Adrenal gland (tissue), 5 donors: Measurements from ENCODE around the gene ISG20L2.

Experiments used
- POLR2A ChIP-seq, 2 donors: fragments of 450-650 bp; IDR thresholded peaks; one replicate each; pipeline ENCODE4 v1.6.1; 2017; ENCODE audit warnings: antibody characterized with exemption in 2 of 2, mild to moderate bottlenecking in 2 of 2, moderate library complexity in 1 of 2
- TF ChIP-seq, protein P1 (sequence below), 6 experiments: fragments of 450-650 bp in 4 of 6; fragments of 200-600 bp in 2 of 6; sonication (generic) in 1 of 6; IDR thresholded peaks; 1 replicate in 5 of 6; 2 replicates in 1 of 6; pipeline versions ENCODE4 v1.5.1 to v1.8.0; 2016 to 2021; ENCODE audit warnings: antibody characterized with exemption in 6 of 6, mild to moderate bottlenecking in 2 of 6, moderate library complexity in 1 of 6
- donor health status: DM: no; HTN: no; CAD: no.

DNA sequence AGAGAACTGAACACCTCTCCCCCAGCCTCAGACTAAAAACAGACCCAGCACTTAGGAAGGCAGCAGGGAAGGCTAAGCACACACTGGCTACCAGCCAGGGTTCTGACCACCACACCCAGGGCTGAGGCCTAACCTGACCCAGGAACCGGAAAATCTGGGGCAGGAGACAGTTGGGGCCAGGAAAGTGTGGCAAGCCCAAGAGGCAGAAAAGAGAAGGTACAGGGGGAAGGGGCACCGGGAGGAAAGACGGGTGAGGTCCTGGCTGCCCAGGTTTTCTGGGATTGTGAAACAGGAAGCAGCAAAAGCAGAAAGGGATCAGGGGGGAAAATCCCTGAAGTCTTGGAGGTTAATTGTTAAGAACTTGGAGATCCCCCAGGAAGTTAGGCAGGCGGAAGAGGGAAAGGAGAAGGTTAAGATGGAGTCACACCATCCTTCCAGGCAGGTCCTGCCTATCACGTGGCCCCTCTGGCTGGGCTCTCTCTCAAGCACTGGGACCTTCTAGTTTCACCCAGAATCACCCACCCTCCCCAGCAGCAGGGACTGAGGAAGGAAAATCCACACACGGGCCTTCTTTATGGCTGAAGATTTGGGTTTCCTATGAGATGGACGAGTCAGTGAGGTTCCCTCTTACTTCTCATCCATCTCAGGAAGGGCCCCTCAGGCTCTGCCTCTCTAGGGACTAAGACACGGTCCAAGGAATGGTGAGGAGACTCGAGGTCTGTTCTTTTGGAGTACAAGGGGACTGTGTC is 20.3 kb upstream of the ISG20L2 start:
- no peak for TF ChIP-seq POLR2A (IDR thresholded peaks at IDR 0.05)
- TF ChIP-seq, protein P1, sequence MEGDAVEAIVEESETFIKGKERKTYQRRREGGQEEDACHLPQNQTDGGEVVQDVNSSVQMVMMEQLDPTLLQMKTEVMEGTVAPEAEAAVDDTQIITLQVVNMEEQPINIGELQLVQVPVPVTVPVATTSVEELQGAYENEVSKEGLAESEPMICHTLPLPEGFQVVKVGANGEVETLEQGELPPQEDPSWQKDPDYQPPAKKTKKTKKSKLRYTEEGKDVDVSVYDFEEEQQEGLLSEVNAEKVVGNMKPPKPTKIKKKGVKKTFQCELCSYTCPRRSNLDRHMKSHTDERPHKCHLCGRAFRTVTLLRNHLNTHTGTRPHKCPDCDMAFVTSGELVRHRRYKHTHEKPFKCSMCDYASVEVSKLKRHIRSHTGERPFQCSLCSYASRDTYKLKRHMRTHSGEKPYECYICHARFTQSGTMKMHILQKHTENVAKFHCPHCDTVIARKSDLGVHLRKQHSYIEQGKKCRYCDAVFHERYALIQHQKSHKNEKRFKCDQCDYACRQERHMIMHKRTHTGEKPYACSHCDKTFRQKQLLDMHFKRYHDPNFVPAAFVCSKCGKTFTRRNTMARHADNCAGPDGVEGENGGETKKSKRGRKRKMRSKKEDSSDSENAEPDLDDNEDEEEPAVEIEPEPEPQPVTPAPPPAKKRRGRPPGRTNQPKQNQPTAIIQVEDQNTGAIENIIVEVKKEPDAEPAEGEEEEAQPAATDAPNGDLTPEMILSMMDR (IDR thresholded peaks at IDR 0.05) = no peak
